GM12878 (cell line): ENCODE data around the gene AOC3. TPM values are rescaled to one million over a fixed set of nuclear protein-coding genes. Genes with fewer than 3 reads are reported as not detected.

ENCODE experiments used
- ATAC-seq: fragments of 200-7000 bp; cut with Tn5 transposase; 3 replicates; pipeline ENCODE4 v1.9.1; 2020; ENCODE audit warnings: mild to moderate bottlenecking, moderate library complexity
- BruUV-seq: library from RNA; stranded (reverse); fragments of 400-500 nt; replicated peaks from 2 replicates; lab custom pipeline; 2021; lab: Mats Ljungman, UMichigan
- CTCF ChIA-PET: fragments of 300-600 bp; sonication (Branson Sonifier 250); formaldehyde crosslinking; extraction: SDS; loops from one replicate; lab custom pipeline; 2021; ENCODE audit warnings: inconsistent platforms; lab: Yijun Ruan, JAX
- POLR2A ChIA-PET: fragments of 350-600 bp; formaldehyde crosslinking; extraction: SDS; loops from one replicate; lab custom pipeline; 2021; ENCODE audit warnings: inconsistent platforms; lab: Charles Lee
- RAD21 ChIA-PET: fragments of 300-600 bp; sonication (Branson Sonifier 250); formaldehyde crosslinking; loops from one replicate; lab custom pipeline; 2023; ENCODE audit warnings: antibody characterized with exemption; ENCODE audit not compliant: unreplicated experiment; lab: Charles Lee
- SMC1A ChIA-PET: fragments of 300-600 bp; sonication (Branson Sonifier 250); formaldehyde crosslinking; loops from one replicate; lab custom pipeline; 2023; ENCODE audit not compliant: unreplicated experiment, uncharacterized antibody; lab: Charles Lee
- DNase-seq: peaks from one replicate; pipeline ENCODE4 v3.0.0-alpha.2; 2011; ENCODE audit warnings: low read depth, low spot score
- FAIRE-seq: peaks from 3 replicates; lab custom pipeline; 2011; peaks lifted over from hg19 to GRCh38; lab: Jason Lieb, UNC
- H2AFZ ChIP-seq: 2 replicates; pipeline ENCODE4 v1.6.0; 2011; ENCODE audit warnings: low read depth, low read length, control low read depth; ENCODE audit not compliant: control insufficient read depth
- H3K27ac ChIP-seq: 2 replicates; pipeline ENCODE4 v1.5.1; 2011; ENCODE audit warnings: control low read depth; ENCODE audit not compliant: control insufficient read depth, insufficient read depth
- H3K27me3 ChIP-seq, 2 experiments: replicated peaks in 1 of 2; 2 replicates each; pipeline versions ENCODE4 v1.6.0 to v1.6.1; 2011; ENCODE audit warnings: low read length in 1 of 2; ENCODE audit not compliant: control insufficient read depth in 2 of 2, insufficient read depth in 2 of 2
- H3K36me3 ChIP-seq, 2 experiments: 2 replicates each; pipeline ENCODE4 v1.5.1; 2011; ENCODE audit warnings: low read length in 1 of 2; ENCODE audit not compliant: control insufficient read depth in 2 of 2, insufficient read depth in 2 of 2
- H3K4me1 ChIP-seq: 2 replicates; pipeline ENCODE4 v1.6.1; 2011; ENCODE audit warnings: mild to moderate bottlenecking, low read length, moderate library complexity, mixed read lengths; ENCODE audit not compliant: control insufficient read depth, insufficient read depth
- H3K4me2 ChIP-seq: 2 replicates; pipeline ENCODE4 v1.6.0; 2011; ENCODE audit warnings: control low read depth; ENCODE audit not compliant: control insufficient read depth, insufficient read depth
- H3K4me3 ChIP-seq: fragments of 200-600 bp; sonication (generic); 2 replicates; pipeline ENCODE4 v1.5.1; 2016
- H3K79me2 ChIP-seq: 2 replicates; pipeline ENCODE4 v1.6.0; 2011; ENCODE audit warnings: low read length; ENCODE audit not compliant: control insufficient read depth, insufficient read depth
- H3K9ac ChIP-seq: 2 replicates; pipeline ENCODE4 v1.8.0; 2011; ENCODE audit warnings: low read length, control low read depth, mixed read lengths; ENCODE audit not compliant: control insufficient read depth, insufficient read depth
- H3K9me3 ChIP-seq: replicated peaks from 3 replicates; pipeline ENCODE4 v1.5.1; 2011; ENCODE audit warnings: mild to moderate bottlenecking, low read length; ENCODE audit not compliant: control insufficient read depth, insufficient read depth
- H4K20me1 ChIP-seq: 2 replicates; pipeline ENCODE4 v1.6.0; 2011; ENCODE audit not compliant: control insufficient read depth, insufficient read depth
- CBX3 ChIP-seq: fragments of 200-600 bp; sonication (generic); IDR thresholded peaks from 2 replicates; pipeline ENCODE4 v1.6.1; 2016; ENCODE audit warnings: low read depth, borderline replicate concordance
- E4F1 ChIP-seq: fragments of 450-650 bp; IDR thresholded peaks from 2 replicates; pipeline ENCODE4 v1.6.1; 2018; ENCODE audit warnings: borderline replicate concordance, mild to moderate bottlenecking; ENCODE audit not compliant: partially characterized antibody
- MEF2B ChIP-seq: fragments of 450-650 bp; IDR thresholded peaks from 2 replicates; pipeline ENCODE4 v1.6.1; 2018; ENCODE audit warnings: mild to moderate bottlenecking, moderate library complexity; ENCODE audit not compliant: partially characterized antibody, poor library complexity, severe bottlenecking
- RELB ChIP-seq: fragments of 450-650 bp; IDR thresholded peaks from 2 replicates; pipeline ENCODE4 v1.6.1; 2017; ENCODE audit warnings: low read depth, mild to moderate bottlenecking, moderate library complexity
- ZBTB4 ChIP-seq: fragments of 450-650 bp; formaldehyde crosslinking; IDR thresholded peaks from 2 replicates; pipeline ENCODE4 v1.4.0; 2022; ENCODE audit warnings: mild to moderate bottlenecking, moderate library complexity
- WGBS: methylation state at CpG from one replicate; pipeline ENCODE4 v1.1.6; 2016; ENCODE audit warnings: low lambda C conversion rate; ENCODE audit not compliant: insufficient replicate concordance, insufficient coverage; ENCODE audit errors: missing lambda C conversion rate; 5-methylcytosine and 5-hydroxymethylcytosine counted together
- in situ Hi-C: fragments of 300-500 bp; cut with MboI; formaldehyde crosslinking; loops from 9 replicates; pipeline ENCODE4 v1.14.3; 2018; ENCODE audit warnings: mixed read lengths
- intact Hi-C: fragments of 100-400 bp; cut with micrococcal nuclease; formaldehyde crosslinking; loops from one replicate; pipeline ENCODE4 v1.14.2; 2022; ENCODE audit not compliant: unreplicated experiment
- polyA plus RNA-seq, 11 experiments: library from polyadenylated mRNA; depleted of rRNA in 4 of 11; unstranded in 6 of 11; stranded (reverse) in 5 of 11; fragments of >200 nt; fragmentation: Nextera tagmentation in 4 of 11; fragmentation: Illumina TruSeq in 1 of 11; extraction: Ambion mirVana in 4 of 11; extraction: Trizol in 1 of 11; gene quantifications; 1 replicate in 1 of 11; 2 replicates in 10 of 11; pipeline versions ENCODE4 v1.2.1 to v1.2.3, GENCODE V29; 2011 to 2016; ENCODE audit warnings: inconsistent platforms in 2 of 11, missing spikeins in 2 of 11, low read depth in 1 of 11
- total RNA-seq, 4 experiments: library from RNA; depleted of rRNA in 3 of 4; stranded (reverse); fragments of >200 nt in 3 of 4; fragmentation: Illumina TruSeq in 1 of 4; extraction: Trizol in 1 of 4; gene quantifications; 2 replicates each; pipeline versions ENCODE4 v1.2.1 to v1.2.3, GENCODE V29; 2013 to 2021

Gene AOC3
- total and polyA plus RNA-seq, 10 of the 15 experiments (the other 5 are each of a cell fraction or from before 2014, with no cell fraction given) = 0.02 to 0.91 (median 0.34) TPM; not detected in 2

- intact Hi-C loops = loop anchor here (10.0 kb wide), 1 partner anchor 151 kb away; the partner anchor contains the start of gene RPL27
- BruUV-seq = no TSS peak
- H3K9ac ChIP-seq = no peak within 1 kb of the TSS
- H3K4me2 ChIP-seq = no peak within 1 kb of the TSS
- in situ Hi-C loops = no loop called here
- no peaks in the 10 kb centered on the region for H3K79me2 ChIP-seq
- no peak within 1 kb of the TSS for H3K4me3 ChIP-seq
- ATAC-seq (no peak), FAIRE-seq (no peak), DNase-seq (no peak)
- H3K27ac ChIP-seq = no peak within 1 kb of the TSS
- H4K20me1 ChIP-seq = no peaks in the 10 kb centered on the region
- H3K9me3 ChIP-seq = no peaks in the 10 kb centered on the region
- RAD21 ChIA-PET = interaction anchor here (1.5 kb wide), 2 partner anchors 85 to 153 kb away, joined by 4 to 5 read pairs; partner anchors contain the start of gene RPL27
- no peaks in the 10 kb centered on the region; the same call in 1 of the 2 replicates for H3K4me1 ChIP-seq
- 88% methylated on average over 4 of the region's 4 CpGs for WGBS
- peaks cover 14 to 32% of the 10 kb centered on the region in 2 experiments for H3K36me3 ChIP-seq
- CTCF ChIA-PET = interaction anchor here (1.3 to 4.7 kb wide), 2 partner anchors 24 to 154 kb away, joined by 3 to 38 read pairs; partner anchors contain the start of gene RPL27
- H3K27me3 ChIP-seq = no peaks in the 10 kb centered on the region
- H2AFZ ChIP-seq = no peak within 1 kb of the TSS
- SMC1A ChIA-PET = interaction anchor here (1.3 to 1.7 kb wide), 2 partner anchors 9 to 85 kb away, joined by 3 to 7 read pairs; no protein-coding TSS in a partner anchor
- TF ChIP-seq RELB (no peak), MEF2B (no peak), ZBTB4 (CRISPR knock-in tag) (no peak), CBX3 (no peak), E4F1 (no peak)
- POLR2A ChIA-PET = no interaction called here
Measured at GRCh38 chr17:42844271-42844670, 6.7 kb upstream of the AOC3 start, which contains the start of gene AOC2. Gene AOC2, plus strand, starts transcription at chr17:42844580. Its CDS starts 47 bp downstream, at chr17:42844627.
